Stimulated activated CD8-positive, alpha-beta memory T cell treated with anti-CD3 and anti-CD28 coated beads, Interleukin-4, amount 100 ng/mL, for 1 hour (primary cell): ENCODE results near the gene VASH2.
"Not testable (repeated sequence)": the region's sequence is repeated elsewhere in the genome, so short reads cannot be mapped to it uniquely, and the experiment has no call there.

Experiments used
- DNase-seq, 2 donors: peaks; one replicate each; pipeline ENCODE4 v3.0.0-alpha.2; 2020; ENCODE audit warnings: low read depth in 2 of 2, low spot score in 1 of 2

Gene VASH2

DNA sequence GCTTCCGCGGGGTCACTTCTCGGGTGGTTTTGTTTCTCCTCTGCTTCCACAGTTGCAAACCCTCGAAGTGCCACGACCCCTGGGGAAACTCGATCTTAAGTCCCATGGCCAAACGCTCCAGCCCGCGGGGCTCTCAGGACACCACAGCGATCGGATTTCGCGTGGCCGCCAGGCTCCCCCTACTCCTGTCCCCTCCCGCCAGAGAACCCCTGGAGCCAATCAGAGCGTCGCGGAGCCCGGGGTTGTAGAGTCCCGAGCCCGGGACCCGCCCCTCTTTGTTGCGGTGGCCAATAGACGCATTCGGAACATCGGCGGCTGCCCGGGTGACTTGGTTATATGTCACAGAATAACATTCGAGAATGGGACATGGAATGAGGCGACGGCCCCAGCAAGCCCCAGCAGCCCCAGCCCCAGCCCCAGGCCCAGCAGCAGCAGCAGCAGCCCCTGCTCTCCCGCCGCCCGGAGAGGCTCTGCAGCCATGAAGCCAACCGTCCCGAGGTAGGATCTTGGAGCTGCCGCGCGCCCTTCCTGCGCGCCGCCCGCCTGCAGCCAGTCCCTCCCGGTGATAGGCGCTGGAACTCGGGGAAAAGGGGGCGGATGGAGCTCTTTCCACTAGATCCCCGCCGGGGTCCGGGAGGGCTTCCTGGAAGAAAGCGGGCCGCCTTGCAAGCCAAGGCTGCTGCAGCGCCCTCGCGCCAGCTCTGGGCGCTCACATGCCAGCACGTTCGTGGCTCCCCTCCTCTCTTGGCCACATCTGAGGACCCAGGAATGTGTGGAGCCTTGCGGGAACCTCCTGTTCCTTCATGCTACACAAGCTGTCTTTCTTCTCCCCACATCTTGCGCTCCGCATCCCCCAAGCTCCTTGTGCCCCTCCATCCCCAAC lies at the start of gene VASH2:
VASH2 (plus strand) TSS at position 299 of the 883 bp plus-strand sequence. CDS start 1,002 bp downstream, outside the sequence.
- DNase-seq = peak in 1 of 2 donors; percentile 7

DNA sequence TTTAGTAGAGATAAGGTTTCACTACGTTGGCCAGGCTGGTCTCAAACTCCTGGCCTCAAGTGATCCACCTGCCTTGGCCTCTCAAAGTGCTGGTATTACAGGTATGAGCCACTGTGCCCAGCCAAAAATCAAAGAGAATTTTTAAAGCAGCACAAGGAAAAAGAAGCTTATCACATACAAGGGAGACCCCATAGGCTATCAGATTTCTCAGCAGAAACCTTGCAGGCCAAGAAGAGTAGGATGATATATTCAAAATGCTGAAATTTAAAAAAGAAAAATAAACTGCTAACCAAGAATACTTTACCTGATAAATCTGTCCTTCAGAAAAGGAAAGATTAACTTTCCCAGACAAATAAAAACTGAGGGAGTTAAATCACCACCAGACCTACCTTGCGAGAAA lies 49.1 kb upstream of the VASH2 start:
- no peak for DNase-seq

GRCh38 chr1:212902054-212902453 lies 48.3 kb upstream of the VASH2 start:
- DNase-seq = no peak

DNA sequence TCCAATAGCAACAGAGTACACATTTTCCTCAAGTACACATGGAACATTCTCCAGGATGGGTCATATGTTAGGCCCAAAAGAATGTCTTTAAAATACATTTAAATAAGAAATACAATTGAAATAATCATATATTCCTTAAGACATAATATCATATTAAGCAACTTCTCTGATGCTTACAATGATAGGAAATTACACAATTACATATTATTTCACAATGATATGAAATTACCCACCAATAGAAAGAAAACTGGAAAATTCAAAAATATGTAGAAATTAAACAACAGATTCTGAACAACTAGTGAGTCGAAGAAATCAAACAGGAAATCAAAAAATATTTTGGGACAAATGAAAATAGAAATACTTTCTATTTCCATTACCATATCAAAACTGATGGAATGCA lies 46.7 kb upstream of the VASH2 start:
- DNase-seq = no peak

DNA sequence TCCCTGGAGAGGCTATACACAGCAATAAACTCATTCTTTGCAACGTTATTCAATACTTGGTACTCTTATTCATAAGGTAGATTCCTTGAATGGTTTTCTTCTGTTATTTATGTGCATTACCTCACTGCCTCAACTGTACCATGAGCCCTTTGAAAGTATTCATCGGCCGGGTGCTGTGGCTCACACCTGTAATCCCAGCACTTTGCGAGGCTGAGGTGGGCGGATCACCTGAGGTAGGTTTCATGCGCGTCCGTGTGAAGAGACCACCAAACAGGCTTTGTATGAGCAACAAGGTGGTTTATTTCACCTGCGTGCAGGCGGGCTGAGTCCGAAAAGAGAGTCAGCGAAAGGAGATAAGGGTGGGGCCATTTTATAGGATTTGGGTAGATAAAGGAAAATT lies 42.3 kb upstream of the VASH2 start:
- DNase-seq = not testable (repeated sequence)

DNA sequence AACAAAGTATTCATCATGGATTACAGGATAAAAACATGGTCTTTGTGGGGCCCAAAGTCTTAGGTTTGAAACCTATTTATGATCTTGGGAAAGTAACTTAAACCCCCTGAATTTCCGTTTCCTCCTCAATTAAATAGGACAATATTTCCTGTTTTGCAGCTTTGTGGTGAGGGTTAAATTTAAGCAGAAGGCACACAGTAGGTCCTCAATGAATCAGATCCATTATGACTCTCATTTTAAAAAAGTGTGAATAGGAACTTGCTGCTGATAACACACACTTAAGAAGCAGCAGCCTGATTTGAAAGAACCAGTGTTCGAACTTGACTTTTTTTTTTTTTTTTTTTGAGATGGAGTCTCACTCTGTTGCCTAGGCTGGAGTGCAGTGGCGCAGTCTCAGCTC lies 41.4 kb upstream of the VASH2 start:
- no peak for DNase-seq

DNA sequence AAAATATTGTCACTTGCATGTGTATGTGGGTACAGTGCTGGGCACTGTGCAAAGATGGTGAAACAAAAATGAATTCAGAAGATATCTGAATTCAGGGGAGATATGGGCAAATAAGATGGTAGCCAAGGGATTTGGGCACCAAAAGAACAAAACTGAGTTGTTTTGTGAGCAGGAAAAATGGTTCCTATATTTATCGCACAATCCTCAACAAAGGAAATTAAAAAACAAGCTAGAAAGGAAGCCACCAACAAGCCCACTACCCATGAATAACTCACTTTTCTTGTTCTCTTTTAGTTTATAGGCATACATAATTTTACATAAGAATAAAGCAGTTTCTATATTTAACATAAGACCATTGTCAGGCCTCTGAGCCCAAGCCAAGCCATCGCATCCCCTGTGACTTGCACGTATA lies 40.7 kb upstream of the VASH2 start:
- DNase-seq = no peak

GRCh38 chr1:212910213-212910612 lies 40.1 kb upstream of the VASH2 start:
- not testable (repeated sequence) for DNase-seq

GRCh38 chr1:212913638-212914037 lies 36.7 kb upstream of the VASH2 start:
- DNase-seq = not testable (repeated sequence)

DNA sequence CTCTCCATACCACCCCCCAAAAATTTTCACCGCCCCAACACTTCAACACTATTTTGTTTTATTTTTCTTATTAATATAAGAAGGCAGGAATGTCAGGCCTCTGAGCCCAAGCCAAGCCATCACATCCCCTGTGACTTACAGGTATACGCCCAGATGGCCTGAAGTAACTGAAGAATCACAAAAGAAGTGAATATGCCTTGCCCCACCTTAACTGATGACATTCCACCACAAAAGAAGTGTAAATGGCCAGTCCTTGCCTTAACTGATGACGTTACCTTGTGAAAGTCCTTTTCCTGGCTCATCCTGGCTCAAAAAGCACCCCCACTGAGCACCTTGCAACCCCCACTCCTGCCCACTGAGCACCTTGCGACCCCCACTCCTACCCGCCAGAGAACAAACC lies 36.2 kb upstream of the VASH2 start:
- DNase-seq = not testable (repeated sequence)

DNA sequence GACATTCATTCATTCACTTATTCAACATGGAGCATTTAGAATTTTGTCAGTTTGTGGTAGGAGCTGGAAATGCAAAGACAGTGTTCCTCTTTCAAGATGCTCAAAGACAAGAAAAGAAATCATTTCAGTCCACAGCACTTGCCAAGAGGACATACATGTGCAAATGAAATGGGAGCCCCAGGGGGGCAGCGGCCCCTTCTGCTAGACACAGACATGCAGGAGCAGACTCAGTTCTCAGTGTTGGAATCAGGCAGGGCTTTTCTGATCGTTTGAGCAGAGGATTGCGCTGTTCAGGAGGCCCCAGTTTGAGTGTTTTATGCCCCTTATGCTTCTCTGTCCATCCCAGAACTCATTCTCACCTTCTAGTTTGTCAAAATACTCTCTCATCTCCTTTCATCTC lies 35.6 kb upstream of the VASH2 start:
- no peak for DNase-seq

DNA sequence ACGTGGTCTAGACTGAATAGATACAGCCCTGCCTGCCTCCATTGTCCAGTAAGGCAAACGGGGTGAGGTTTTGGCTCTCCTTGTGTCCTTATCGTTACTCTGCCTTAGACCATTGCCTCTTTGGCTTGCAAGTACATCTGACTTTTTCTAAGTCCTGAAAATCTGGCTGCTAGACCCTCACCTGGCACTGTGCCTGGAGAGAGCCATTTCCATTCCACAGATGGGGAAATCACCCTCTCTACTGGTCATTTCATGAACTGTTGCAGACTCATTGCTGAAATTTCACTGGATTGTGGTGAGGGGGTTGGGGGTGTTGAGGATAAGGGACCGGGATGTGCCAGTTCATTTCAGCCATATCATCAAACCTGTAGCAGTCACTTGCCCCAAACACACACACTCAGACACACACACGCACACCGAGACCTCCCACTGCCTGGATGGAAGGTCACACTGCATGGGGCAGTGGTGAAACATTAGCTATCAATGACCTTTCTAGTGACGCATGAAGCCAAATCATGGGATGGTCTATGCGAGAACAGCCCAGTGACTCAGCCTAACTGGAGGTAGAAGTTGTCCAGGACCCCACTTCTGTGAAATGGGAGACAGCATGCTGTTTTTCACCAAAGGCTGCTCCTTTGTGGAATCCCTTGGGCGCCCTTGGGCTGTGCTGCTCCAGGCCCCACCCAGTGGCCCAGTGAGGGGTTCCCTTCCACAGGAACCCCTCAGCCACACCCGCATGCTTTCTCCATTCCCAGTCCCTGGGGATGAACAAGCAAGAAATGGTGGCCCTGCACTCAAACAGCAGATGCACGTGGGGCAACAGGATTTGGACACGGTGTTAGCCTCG lies 34.9 kb upstream of the VASH2 start:
- DNase-seq = no peak

GRCh38 chr1:212916481-212917133 lies 33.7 kb upstream of the VASH2 start:
- DNase-seq = no peak

DNA sequence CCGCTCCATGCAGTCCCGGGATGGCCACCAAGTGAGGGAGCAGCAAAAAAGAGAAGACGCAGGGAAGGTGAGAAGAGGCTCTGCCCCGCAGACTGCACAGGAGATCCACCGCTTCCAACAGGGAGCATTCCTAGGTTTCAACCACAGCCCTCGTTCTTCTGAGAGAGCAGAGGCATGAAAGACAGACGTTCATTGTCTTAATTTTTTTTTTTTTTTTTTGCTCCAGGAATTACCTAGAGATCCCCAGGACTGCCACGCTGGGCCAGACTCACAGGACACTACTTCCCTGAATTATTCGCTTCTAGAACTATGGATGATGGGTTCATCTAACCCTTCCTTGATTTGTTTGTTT lies 33.2 kb upstream of the VASH2 start:
- DNase-seq = no peak

- DNase-seq = no peak
Observed at GRCh38 chr1:212917858-212918257, 32.5 kb upstream of the VASH2 start.

DNA sequence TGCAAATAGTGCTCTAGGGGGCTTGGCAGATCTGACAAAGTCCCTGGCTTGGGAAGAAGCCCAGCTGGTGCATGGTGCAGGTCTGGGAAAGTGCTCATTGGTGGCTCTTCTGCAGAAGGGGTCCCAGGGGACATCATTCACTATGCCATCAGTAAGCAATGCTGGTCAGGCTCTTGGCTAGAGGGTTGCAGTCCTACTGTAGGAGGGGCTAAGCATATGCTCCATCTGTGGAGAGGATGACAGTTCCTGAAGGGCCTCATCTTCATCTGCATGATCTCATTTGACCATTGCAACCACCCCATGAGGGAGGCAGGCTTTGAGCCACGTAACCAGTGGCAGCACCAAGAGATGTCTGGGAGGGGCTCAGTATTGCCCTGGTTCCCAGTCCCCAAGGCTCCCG lies 31.5 kb upstream of the VASH2 start:
- no peak for DNase-seq

- DNase-seq = no peak
Observed at GRCh38 chr1:212920246-212920645, 30.1 kb upstream of the VASH2 start.

DNA sequence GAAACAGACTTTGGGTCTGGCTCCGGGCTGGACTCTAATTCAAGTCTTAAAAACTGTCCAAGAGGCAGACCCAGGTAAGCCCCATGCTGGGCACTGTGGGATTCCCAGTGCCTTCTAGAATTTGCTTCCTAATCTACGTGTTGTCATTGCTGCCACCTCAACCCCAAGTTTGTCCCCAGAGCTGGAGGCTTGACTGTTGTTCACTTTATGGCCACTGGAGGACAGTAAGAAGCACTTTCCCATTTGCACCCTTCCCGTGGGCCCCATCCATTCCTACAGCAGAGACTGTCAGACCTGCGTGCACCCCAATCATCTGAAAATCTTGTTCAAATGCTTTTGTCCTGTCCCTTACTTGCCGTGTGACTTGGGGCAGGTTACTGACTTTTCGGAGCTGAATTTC lies 29.4 kb upstream of the VASH2 start:
- DNase-seq = no peak

DNA sequence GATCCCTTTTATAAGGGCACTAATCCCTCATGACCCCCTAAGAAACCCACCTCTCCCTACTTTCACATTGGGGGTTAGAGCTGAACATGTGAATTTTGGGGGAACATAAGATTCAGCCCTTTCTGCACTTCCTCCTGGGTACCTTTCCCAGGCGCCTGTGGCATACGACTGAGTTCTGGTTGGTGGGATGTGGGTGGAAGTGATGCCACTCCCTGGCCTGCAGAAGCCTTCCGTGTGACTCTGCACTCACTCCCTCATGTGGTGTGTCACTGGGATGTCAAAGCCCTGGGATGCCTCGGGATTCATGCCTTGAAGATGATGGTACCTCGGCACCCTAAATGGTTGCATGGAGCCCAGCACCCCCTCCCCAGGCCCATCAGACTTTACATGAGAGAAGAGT lies 28.3 kb upstream of the VASH2 start:
- no peak for DNase-seq

DNA sequence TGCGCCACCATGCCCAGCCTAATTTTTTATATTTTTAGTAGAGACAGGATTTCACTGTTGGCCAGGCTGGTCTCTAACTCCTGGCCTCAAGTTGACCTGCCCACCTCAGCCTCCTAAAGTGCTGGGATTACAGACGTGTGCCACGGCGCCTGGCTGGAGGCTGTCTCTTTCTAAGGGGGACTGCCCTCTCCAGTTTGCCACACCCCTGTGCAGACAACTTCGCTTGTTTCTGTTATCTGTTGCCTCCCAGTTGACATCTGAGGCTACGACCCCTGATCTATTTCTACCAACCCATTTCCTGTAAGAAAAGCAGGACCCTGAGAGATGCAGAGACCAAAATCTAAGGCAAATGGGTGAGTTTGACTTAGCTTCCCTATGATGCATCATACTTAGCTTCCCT lies 24.0 kb upstream of the VASH2 start:
- DNase-seq = no peak
